Central memory CD8-positive, alpha-beta T cell (primary cell): ENCODE data around the gene ATG10.

Experiments
- ATAC-seq: fragments of 150-1000 bp; cut with Tn5 transposase; replicated peaks from 2 replicates; pipeline ENCODE4 v1.10.0; 2022; ENCODE audit warnings: mild to moderate bottlenecking, moderate FRiP score, moderate number of reproducible peaks; ENCODE audit not compliant: poor library complexity, severe bottlenecking; ENCODE audit errors: extremely low read depth
- DNase-seq, 2 donors: peaks; one replicate each; pipeline ENCODE4 v3.0.0; 2021; ENCODE audit warnings: low spot score in 2 of 2
- H3K27ac Mint-ChIP-seq: one replicate; pipeline ENCODE4 v1.8.0; 2022; ENCODE audit warnings: low read depth, mild to moderate bottlenecking, moderate library complexity, mixed read lengths
- H3K27me3 Mint-ChIP-seq: one replicate; pipeline ENCODE4 v1.8.0; 2022; ENCODE audit warnings: mixed read lengths
- H3K36me3 Mint-ChIP-seq: one replicate; pipeline ENCODE4 v1.8.0; 2022; ENCODE audit warnings: mild to moderate bottlenecking, moderate library complexity, mixed read lengths; ENCODE audit not compliant: insufficient read depth
- H3K4me1 Mint-ChIP-seq: one replicate; pipeline ENCODE4 v1.8.0; 2022; ENCODE audit warnings: mixed read lengths
- H3K4me3 Mint-ChIP-seq: one replicate; pipeline ENCODE4 v1.8.0; 2022; ENCODE audit warnings: mild to moderate bottlenecking, moderate library complexity, mixed read lengths
- H3K9me3 Mint-ChIP-seq: one replicate; pipeline ENCODE4 v1.8.0; 2022; ENCODE audit warnings: mixed read lengths

Gene ATG10

GRCh38 chr5:82295144-82295543 lies 323.3 kb downstream of the ATG10 start:
- peaks cover 6% of the 10 kb centered on the region for H3K9me3 Mint-ChIP-seq
- ATAC-seq (no peak), DNase-seq (no peak)
- no peak overlapping the region for H3K27ac Mint-ChIP-seq
- H3K27me3 Mint-ChIP-seq, result no peaks in the 10 kb centered on the region
- peaks cover 2% of the 10 kb centered on the region for H3K36me3 Mint-ChIP-seq
- H3K4me3 Mint-ChIP-seq, result no peak overlapping the region
- H3K4me1 Mint-ChIP-seq, result no peaks in the 10 kb centered on the region

- peaks cover 6% of the 10 kb centered on the region for H3K9me3 Mint-ChIP-seq
- no peak overlapping the region for H3K4me3 Mint-ChIP-seq
- H3K27me3 Mint-ChIP-seq, result no peaks in the 10 kb centered on the region
- H3K36me3 Mint-ChIP-seq, result peaks cover 2% of the 10 kb centered on the region
- DNase-seq (no peak), ATAC-seq (no peak)
- no peak overlapping the region for H3K27ac Mint-ChIP-seq
- H3K4me1 Mint-ChIP-seq, result no peaks in the 10 kb centered on the region
Observed at GRCh38 chr5:82295959-82296531, 324.2 kb downstream of the ATG10 start.

GRCh38 chr5:82296929-82297328 lies 325.1 kb downstream of the ATG10 start:
- DNase-seq (no peak), ATAC-seq (no peak)

DNA sequence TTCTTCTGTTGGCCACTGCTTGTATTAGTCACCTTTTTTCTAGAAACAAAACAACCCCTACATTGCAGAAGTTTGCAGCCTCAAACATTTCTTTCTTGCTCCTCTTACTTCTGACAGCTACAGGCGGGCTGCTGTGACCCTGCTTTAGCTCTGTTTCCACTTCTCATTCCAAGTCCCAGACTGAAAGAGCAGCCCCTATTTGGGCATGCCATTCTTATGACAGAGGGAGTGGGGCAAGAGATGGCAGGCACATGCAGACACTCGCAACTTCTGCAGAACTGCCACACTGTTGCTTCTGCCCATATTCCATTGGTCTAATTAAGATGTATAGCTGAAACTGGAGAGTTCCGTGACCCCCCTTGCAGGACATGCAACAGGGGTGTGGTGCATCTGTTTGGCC lies 325.9 kb downstream of the ATG10 start:
- H3K27ac Mint-ChIP-seq, result no peak overlapping the region

More at GRCh38 chr5:82296929-82297328, 325.1 kb downstream of the ATG10 start:
- Mint-ChIP-seq H3K27me3 (no peaks in the 10 kb centered on the region), H3K4me3 (no peak overlapping the region), H3K9me3 (peaks cover 6% of the 10 kb centered on the region), H3K4me1 (no peaks in the 10 kb centered on the region), H3K27ac (no peak overlapping the region), H3K36me3 (peaks cover 2% of the 10 kb centered on the region)

DNA sequence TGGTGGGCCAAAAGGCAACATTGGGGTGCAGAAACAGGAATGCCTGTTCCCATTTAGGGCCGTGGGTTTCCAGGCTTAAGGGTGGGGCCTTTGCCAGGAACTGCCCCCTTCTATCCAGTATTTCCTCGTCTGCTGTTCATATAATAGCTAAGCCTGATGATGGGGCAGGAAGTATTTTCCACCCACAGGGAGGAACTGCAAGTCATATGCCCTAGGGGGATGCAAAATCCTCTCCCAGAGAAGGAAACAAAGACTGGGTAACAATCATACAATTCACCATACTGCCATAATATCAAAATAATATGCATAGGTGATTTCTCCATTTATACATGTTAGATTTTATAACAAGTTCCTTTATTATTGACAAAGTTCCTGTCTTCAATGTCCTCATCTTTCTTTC lies 326.8 kb downstream of the ATG10 start:
- H3K27me3 Mint-ChIP-seq, result no peaks in the 10 kb centered on the region
- H3K36me3 Mint-ChIP-seq, result peaks cover 2% of the 10 kb centered on the region
- no peak overlapping the region for H3K4me3 Mint-ChIP-seq
- no peaks in the 10 kb centered on the region for H3K4me1 Mint-ChIP-seq
- H3K27ac Mint-ChIP-seq, result no peak overlapping the region
- peaks cover 6% of the 10 kb centered on the region for H3K9me3 Mint-ChIP-seq
- ATAC-seq (no peak), DNase-seq (no peak)

More for the DNA sequence above, 325.9 kb downstream of the ATG10 start:
- Mint-ChIP-seq H3K27me3 (no peaks in the 10 kb centered on the region), H3K4me1 (no peaks in the 10 kb centered on the region), H3K9me3 (peaks cover 6% of the 10 kb centered on the region), H3K4me3 (no peak overlapping the region), H3K36me3 (peaks cover 2% of the 10 kb centered on the region)
- ATAC-seq, result no peak
- no peak for DNase-seq

GRCh38 chr5:82301190-82301589 lies 329.4 kb downstream of the ATG10 start:
- no peaks in the 10 kb centered on the region for H3K36me3 Mint-ChIP-seq
- H3K27me3 Mint-ChIP-seq, result no peaks in the 10 kb centered on the region
- H3K27ac Mint-ChIP-seq, result no peak overlapping the region
- peaks cover 6% of the 10 kb centered on the region for H3K9me3 Mint-ChIP-seq
- ATAC-seq (no peak), DNase-seq (no peak)
- H3K4me3 Mint-ChIP-seq, result no peak overlapping the region
- H3K4me1 Mint-ChIP-seq, result no peaks in the 10 kb centered on the region
